ENCODE measurements around the gene ENTREP1.

DNA sequence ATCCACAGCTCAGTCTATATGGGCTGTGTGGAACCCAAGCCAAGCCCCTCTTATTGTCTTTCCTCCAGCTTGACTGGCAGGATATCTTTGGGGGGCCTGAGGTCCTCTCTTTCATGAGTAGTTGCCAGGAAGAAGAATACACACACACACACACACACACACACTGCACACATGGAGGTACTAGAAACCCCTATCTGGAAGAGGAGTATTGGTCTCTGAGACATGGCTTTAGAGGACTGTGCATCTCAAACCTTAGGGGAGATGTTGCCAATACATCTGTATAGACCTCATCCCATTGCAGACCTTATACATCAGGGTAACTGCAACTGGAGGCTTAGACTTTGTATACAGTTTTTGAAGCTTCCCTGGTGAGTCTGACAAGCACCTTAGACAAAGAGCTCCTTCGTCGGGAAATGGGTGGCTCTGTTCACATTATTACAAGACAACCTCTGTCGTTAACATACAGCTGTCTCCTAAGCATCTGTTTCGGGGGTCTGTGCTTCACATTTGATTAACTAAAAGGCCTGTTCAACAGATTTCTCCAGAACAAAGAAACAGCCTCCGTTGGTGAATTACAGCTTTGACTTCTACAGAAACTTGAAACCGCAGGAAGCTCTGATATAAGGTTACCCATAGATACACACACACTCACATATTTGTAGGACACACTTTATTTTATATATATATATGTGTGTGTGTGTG lies 5.5 kb upstream of the ENTREP1 start:
- TF ChIP-seq POLR2A (IDR thresholded peaks at IDR 0.05): no peak
- TF ChIP-seq, protein P1, sequence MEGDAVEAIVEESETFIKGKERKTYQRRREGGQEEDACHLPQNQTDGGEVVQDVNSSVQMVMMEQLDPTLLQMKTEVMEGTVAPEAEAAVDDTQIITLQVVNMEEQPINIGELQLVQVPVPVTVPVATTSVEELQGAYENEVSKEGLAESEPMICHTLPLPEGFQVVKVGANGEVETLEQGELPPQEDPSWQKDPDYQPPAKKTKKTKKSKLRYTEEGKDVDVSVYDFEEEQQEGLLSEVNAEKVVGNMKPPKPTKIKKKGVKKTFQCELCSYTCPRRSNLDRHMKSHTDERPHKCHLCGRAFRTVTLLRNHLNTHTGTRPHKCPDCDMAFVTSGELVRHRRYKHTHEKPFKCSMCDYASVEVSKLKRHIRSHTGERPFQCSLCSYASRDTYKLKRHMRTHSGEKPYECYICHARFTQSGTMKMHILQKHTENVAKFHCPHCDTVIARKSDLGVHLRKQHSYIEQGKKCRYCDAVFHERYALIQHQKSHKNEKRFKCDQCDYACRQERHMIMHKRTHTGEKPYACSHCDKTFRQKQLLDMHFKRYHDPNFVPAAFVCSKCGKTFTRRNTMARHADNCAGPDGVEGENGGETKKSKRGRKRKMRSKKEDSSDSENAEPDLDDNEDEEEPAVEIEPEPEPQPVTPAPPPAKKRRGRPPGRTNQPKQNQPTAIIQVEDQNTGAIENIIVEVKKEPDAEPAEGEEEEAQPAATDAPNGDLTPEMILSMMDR (IDR thresholded peaks at IDR 0.05): no peak

Measured in body of pancreas (tissue), 4 donors.